H9 (cell line): Measurements from ENCODE around the gene PPP1R9A. TPM values are rescaled to one million over a fixed set of nuclear protein-coding genes. Genes with fewer than 3 reads are reported as not detected.

Source experiments
- DNase-seq: peaks from one replicate; pipeline ENCODE4 v3.0.0-alpha.2; 2017
- H2AFZ ChIP-seq: one replicate; pipeline ENCODE4 v1.6.1; 2013; ENCODE audit warnings: mild to moderate bottlenecking, low read length, control low read depth, moderate library complexity
- H2AK5ac ChIP-seq: 2 replicates; pipeline ENCODE4 v1.6.1; 2013; ENCODE audit warnings: low read length, control low read depth, mixed read lengths; ENCODE audit not compliant: insufficient read length
- H2BK120ac ChIP-seq: one replicate; pipeline ENCODE4 v1.6.1; 2013; ENCODE audit warnings: low read depth, mild to moderate bottlenecking, low read length, control low read depth, inconsistent platforms; ENCODE audit not compliant: poor library complexity, severe bottlenecking
- H2BK12ac ChIP-seq: 2 replicates; pipeline ENCODE4 v1.6.1; 2013; ENCODE audit warnings: low read length, control low read depth, mixed read lengths, low read depth; ENCODE audit not compliant: insufficient read length
- H2BK15ac ChIP-seq: 2 replicates; pipeline ENCODE4 v1.6.1; 2013; ENCODE audit warnings: low read depth, low read length, control low read depth
- H2BK20ac ChIP-seq: one replicate; pipeline ENCODE4 v1.6.1; 2013; ENCODE audit warnings: low read depth, mild to moderate bottlenecking, low read length, control low read depth, inconsistent platforms; ENCODE audit not compliant: poor library complexity, severe bottlenecking
- H2BK5ac ChIP-seq: 2 replicates; pipeline ENCODE4 v1.6.1; 2013; ENCODE audit warnings: low read length, control low read depth, mixed read lengths; ENCODE audit not compliant: insufficient read length
- H3K14ac ChIP-seq: 2 replicates; pipeline ENCODE4 v1.6.1; 2013; ENCODE audit warnings: low read length, control low read depth; ENCODE audit not compliant: insufficient read depth
- H3K18ac ChIP-seq: 2 replicates; pipeline ENCODE4 v1.6.1; 2013; ENCODE audit warnings: low read depth, mild to moderate bottlenecking, mixed read lengths, low read length, control low read depth; ENCODE audit not compliant: insufficient read length
- H3K23ac ChIP-seq: 2 replicates; pipeline ENCODE4 v1.6.1; 2013; ENCODE audit warnings: low read length, control low read depth, mixed read lengths, low read depth; ENCODE audit not compliant: insufficient read length
- H3K23me2 ChIP-seq: 2 replicates; pipeline ENCODE4 v1.6.1; 2013; ENCODE audit warnings: low read depth, mild to moderate bottlenecking, mixed read lengths, low read length, control low read depth; ENCODE audit not compliant: insufficient read length, poor library complexity, severe bottlenecking
- H3K27ac ChIP-seq: 2 replicates; pipeline ENCODE4 v1.5.1; 2013; ENCODE audit warnings: low read length, control low read depth, mixed read lengths, low read depth; ENCODE audit not compliant: insufficient read length
- H3K27me3 ChIP-seq: 2 replicates; pipeline ENCODE4 v1.6.1; 2013; ENCODE audit warnings: low read length, control low read depth, inconsistent platforms; ENCODE audit not compliant: insufficient read depth
- H3K4ac ChIP-seq: 2 replicates; pipeline ENCODE4 v1.6.1; 2013; ENCODE audit warnings: low read depth, mild to moderate bottlenecking, control low read depth, inconsistent platforms, low read length, moderate library complexity
- H3K4me1 ChIP-seq: 2 replicates; pipeline ENCODE4 v1.6.1; 2013; ENCODE audit warnings: low read length, control low read depth, inconsistent platforms; ENCODE audit not compliant: insufficient read depth
- H3K4me2 ChIP-seq: 2 replicates; pipeline ENCODE4 v1.6.1; 2013; ENCODE audit warnings: low read length, control low read depth, mixed read lengths; ENCODE audit not compliant: insufficient read length, insufficient read depth
- H3K56ac ChIP-seq: 2 replicates; pipeline ENCODE4 v1.6.1; 2013; ENCODE audit warnings: low read depth, mild to moderate bottlenecking, mixed read lengths, low read length, control low read depth; ENCODE audit not compliant: insufficient read length
- H3K79me1 ChIP-seq: 2 replicates; pipeline ENCODE4 v1.6.1; 2013; ENCODE audit warnings: low read depth, mild to moderate bottlenecking, moderate library complexity, low read length, control low read depth, inconsistent platforms; ENCODE audit not compliant: insufficient read depth, poor library complexity, severe bottlenecking
- H3K79me2 ChIP-seq: 2 replicates; pipeline ENCODE4 v1.6.1; 2013; ENCODE audit warnings: low read length, control low read depth, inconsistent platforms; ENCODE audit not compliant: insufficient read depth
- H3K9ac ChIP-seq: 2 replicates; pipeline ENCODE4 v1.6.1; 2013; ENCODE audit warnings: low read length, control low read depth, mixed read lengths; ENCODE audit not compliant: insufficient read length; ENCODE audit errors: extremely low read depth
- H3K9me3 ChIP-seq: one replicate; pipeline ENCODE4 v1.6.1; 2013; ENCODE audit warnings: low read depth, low read length, inconsistent platforms; ENCODE audit not compliant: control insufficient read depth
- H3T11ph ChIP-seq: one replicate; pipeline ENCODE4 v1.6.1; 2013; ENCODE audit warnings: mild to moderate bottlenecking, low read length, control low read depth, inconsistent platforms
- H4K20me1 ChIP-seq: one replicate; pipeline ENCODE4 v1.6.1; 2013; ENCODE audit not compliant: control insufficient read depth, insufficient read length, insufficient read depth
- H4K5ac ChIP-seq: 2 replicates; pipeline ENCODE4 v1.6.1; 2013; ENCODE audit warnings: low read depth, mild to moderate bottlenecking, mixed read lengths, low read length, control low read depth; ENCODE audit not compliant: insufficient read length
- H4K8ac ChIP-seq: replicated peaks from 2 replicates; pipeline ENCODE4 v1.6.1; 2013; ENCODE audit warnings: low read length, control low read depth, mixed read lengths, low read depth; ENCODE audit not compliant: insufficient read length
- H4K91ac ChIP-seq: 2 replicates; pipeline ENCODE4 v1.6.1; 2013; ENCODE audit warnings: low read depth, mild to moderate bottlenecking, moderate library complexity, mixed read lengths, low read length, control low read depth; ENCODE audit not compliant: insufficient read length
- H3K27ac Mint-ChIP-seq, 3 experiments: 2 replicates in 2 of 3; 3 replicates in 1 of 3; pipeline ENCODE4 v1.8.0; 2020 to 2021; ENCODE audit warnings: mixed read lengths in 3 of 3, mild to moderate bottlenecking in 1 of 3, moderate library complexity in 1 of 3
- H3K27me3 Mint-ChIP-seq: 2 replicates; pipeline ENCODE4 v1.8.0; 2021; ENCODE audit warnings: low read depth, mild to moderate bottlenecking, moderate library complexity, mixed read lengths
- H3K36me3 Mint-ChIP-seq, 3 experiments: 2 replicates in 2 of 3; 3 replicates in 1 of 3; pipeline ENCODE4 v1.8.0; 2020 to 2021; ENCODE audit warnings: low read depth in 3 of 3, mixed read lengths in 3 of 3; ENCODE audit not compliant: insufficient read depth in 1 of 3
- H3K4me1 Mint-ChIP-seq, 2 experiments: 2 replicates each; pipeline ENCODE4 v1.8.0; 2020; ENCODE audit warnings: mixed read lengths in 2 of 2
- H3K4me3 Mint-ChIP-seq, 2 experiments: 2 replicates in 1 of 2; 3 replicates in 1 of 2; pipeline ENCODE4 v1.8.0; 2020 to 2021; ENCODE audit warnings: mild to moderate bottlenecking in 2 of 2, mixed read lengths in 2 of 2, moderate library complexity in 1 of 2
- H3K9me3 Mint-ChIP-seq, 2 experiments: 2 replicates in 1 of 2; 3 replicates in 1 of 2; pipeline ENCODE4 v1.8.0; 2020; ENCODE audit warnings: mild to moderate bottlenecking in 2 of 2, mixed read lengths in 2 of 2, moderate library complexity in 1 of 2
- WGBS: extraction: QIAGEN DNeasy Blood & Tissue Kit; methylation state at CpG from one replicate; pipeline ENCODE4 v1.1.7; 2013; ENCODE audit warnings: missing lambda C conversion rate, low lambda C conversion rate, mixed read lengths; ENCODE audit not compliant: insufficient read length; ENCODE audit errors: extremely low coverage; 5-methylcytosine and 5-hydroxymethylcytosine counted together
- total RNA-seq: library from RNA; stranded (reverse); gene quantifications from 2 replicates; pipeline ENCODE4 v1.2.1, GENCODE V29; 2021
- TF ChIP-seq, protein P1 (sequence below): fragments of 200-600 bp; sonication (generic); conservative IDR thresholded peaks from 3 replicates; pipeline ENCODE4 v1.8.0; 2021; ENCODE audit warnings: antibody characterized with exemption, mild to moderate bottlenecking

PPP1R9A gene
- total RNA-seq, 1 experiment from 2014 or later: 17.0 TPM

DNA sequence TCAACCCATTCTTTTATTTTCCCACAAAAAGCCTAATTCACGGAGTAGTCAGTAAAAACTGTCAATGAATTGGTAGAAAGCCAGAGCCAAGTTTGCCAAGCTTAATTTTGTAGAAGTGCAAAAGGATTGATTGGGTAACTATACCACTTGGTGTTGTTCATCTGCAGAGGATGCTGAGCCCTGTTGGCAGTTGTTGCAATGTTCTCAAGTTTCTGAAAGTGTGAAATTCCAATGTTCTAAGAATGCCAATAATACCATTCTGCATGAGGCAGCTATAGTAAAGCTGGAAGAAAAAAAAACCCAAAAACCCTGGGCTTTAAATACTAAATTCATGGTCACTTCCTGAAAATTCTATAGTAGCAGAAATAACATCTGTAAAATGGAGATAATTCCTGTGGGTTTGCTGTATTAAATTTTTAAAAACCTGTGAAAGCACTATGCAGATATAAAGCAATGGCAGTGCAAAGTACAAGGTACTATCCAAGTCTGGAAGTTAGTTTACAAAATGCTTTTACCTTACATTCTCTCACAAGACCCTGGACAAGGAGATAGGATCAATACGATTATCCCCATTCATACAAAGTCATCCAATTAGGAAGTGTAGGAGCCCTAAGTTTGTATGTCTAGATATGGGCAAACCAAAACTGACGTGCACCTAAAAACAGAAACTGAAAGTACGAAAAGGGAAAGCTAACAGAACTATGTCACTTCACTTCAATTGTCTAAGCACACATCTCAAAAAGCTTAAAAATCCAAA, 423.0 kb downstream of the PPP1R9A start:
- peaks cover 3% of the 10 kb centered on the region for H3K27me3 Mint-ChIP-seq

More for the DNA sequence above, 423.0 kb downstream of the PPP1R9A start:
- H3K9me3 ChIP-seq: no peaks in the 10 kb centered on the region
- Mint-ChIP-seq H3K4me3 (no peak overlapping the region), H3K9me3 (no peaks in the 10 kb centered on the region), H3K4me1 (peaks cover 0 to 12% of the 10 kb centered on the region in 2 experiments; a peak in 2 of 4 replicates), H3K27ac (no peak overlapping the region), H3K36me3 (no peaks in the 10 kb centered on the region)
- H3T11ph ChIP-seq: no peak overlapping the region
- H2AFZ ChIP-seq: no peak overlapping the region
- H3K4ac ChIP-seq: no peak overlapping the region
- H2BK12ac ChIP-seq: no peak overlapping the region
- H3K23ac ChIP-seq: no peak overlapping the region
- no peak overlapping the region for H3K56ac ChIP-seq
- H3K4me1 ChIP-seq: no peaks in the 10 kb centered on the region
- no peaks in the 10 kb centered on the region for H3K27me3 ChIP-seq
- no peak overlapping the region for H3K9ac ChIP-seq
- no peak overlapping the region for H3K18ac ChIP-seq
- no peaks in the 10 kb centered on the region for H3K79me1 ChIP-seq
- no peaks in the 10 kb centered on the region for H3K23me2 ChIP-seq
- no peak overlapping the region for H3K27ac ChIP-seq
- no peak overlapping the region for H2AK5ac ChIP-seq
- no peak overlapping the region for H2BK5ac ChIP-seq
- no peak overlapping the region for H2BK120ac ChIP-seq
- no peaks in the 10 kb centered on the region for H4K20me1 ChIP-seq
- no peaks in the 10 kb centered on the region for H3K79me2 ChIP-seq
- no CpG with 5 or more reads among the region's 4 CpGs for WGBS
- no peak overlapping the region for H3K14ac ChIP-seq
- no peak overlapping the region for H4K91ac ChIP-seq
- no peak overlapping the region for H2BK15ac ChIP-seq
- H4K5ac ChIP-seq: no peak overlapping the region
- TF ChIP-seq, protein P1, sequence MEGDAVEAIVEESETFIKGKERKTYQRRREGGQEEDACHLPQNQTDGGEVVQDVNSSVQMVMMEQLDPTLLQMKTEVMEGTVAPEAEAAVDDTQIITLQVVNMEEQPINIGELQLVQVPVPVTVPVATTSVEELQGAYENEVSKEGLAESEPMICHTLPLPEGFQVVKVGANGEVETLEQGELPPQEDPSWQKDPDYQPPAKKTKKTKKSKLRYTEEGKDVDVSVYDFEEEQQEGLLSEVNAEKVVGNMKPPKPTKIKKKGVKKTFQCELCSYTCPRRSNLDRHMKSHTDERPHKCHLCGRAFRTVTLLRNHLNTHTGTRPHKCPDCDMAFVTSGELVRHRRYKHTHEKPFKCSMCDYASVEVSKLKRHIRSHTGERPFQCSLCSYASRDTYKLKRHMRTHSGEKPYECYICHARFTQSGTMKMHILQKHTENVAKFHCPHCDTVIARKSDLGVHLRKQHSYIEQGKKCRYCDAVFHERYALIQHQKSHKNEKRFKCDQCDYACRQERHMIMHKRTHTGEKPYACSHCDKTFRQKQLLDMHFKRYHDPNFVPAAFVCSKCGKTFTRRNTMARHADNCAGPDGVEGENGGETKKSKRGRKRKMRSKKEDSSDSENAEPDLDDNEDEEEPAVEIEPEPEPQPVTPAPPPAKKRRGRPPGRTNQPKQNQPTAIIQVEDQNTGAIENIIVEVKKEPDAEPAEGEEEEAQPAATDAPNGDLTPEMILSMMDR: no peak
- H2BK20ac ChIP-seq: no peak overlapping the region
- H4K8ac ChIP-seq: no peak overlapping the region
- no peak for DNase-seq
- H3K4me2 ChIP-seq: no peak overlapping the region
